Activated CD8-positive, alpha-beta memory T cell treated with anti-CD3 and anti-CD28 coated beads, Interleukin-2, amount 50 U/mL, for 24 hours (primary cell): ENCODE data around the gene SNURF.
"Not testable (repeated sequence)": the region's sequence is repeated elsewhere in the genome, so short reads cannot be mapped to it uniquely, and the experiment has no call there.

Experiments used
- DNase-seq: peaks from one replicate; pipeline ENCODE4 v3.0.0-alpha.2; 2020; ENCODE audit errors: extremely low read depth

Gene SNURF, protein sequence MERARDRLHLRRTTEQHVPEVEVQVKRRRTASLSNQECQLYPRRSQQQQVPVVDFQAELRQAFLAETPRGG

DNA sequence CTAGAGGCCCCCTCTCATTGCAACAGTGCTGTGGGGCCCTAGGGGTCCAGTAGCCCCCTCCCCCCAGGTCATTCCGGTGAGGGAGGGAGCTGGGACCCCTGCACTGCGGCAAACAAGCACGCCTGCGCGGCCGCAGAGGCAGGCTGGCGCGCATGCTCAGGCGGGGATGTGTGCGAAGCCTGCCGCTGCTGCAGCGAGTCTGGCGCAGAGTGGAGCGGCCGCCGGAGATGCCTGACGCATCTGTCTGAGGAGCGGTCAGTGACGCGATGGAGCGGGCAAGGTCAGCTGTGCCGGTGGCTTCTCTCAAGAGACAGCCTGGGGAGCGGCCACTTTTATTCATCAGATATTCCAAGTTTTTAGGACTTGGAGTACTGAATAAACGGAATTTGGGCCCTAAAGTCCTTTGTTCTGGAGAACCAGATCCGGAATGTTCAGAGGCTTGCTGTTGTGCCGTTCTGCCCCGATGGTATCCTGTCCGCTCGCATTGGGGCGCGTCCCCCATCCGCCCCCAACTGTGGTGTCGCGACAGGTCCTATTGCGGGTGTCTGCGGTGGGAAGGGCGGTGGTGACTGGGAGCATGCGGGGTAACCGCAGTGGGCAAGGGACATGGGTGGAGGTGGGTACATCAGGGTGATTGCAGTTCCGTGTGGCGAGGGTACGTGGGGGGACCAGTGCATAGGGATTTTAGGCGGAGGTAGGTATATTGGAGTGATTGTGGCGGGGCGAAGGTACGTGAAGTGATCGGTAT, at the start of gene SNURF, which contains the start of gene SNRPN:
TSS of gene SNURF (plus strand) at position 205 of the 748 bp plus-strand sequence. CDS start at position 267, 62 bp downstream.
TSS of gene SNRPN (plus strand) at position 205 of the 748 bp plus-strand sequence. CDS start 19,467 bp downstream, outside the sequence.
- peak; percentile 20 for DNase-seq

DNA sequence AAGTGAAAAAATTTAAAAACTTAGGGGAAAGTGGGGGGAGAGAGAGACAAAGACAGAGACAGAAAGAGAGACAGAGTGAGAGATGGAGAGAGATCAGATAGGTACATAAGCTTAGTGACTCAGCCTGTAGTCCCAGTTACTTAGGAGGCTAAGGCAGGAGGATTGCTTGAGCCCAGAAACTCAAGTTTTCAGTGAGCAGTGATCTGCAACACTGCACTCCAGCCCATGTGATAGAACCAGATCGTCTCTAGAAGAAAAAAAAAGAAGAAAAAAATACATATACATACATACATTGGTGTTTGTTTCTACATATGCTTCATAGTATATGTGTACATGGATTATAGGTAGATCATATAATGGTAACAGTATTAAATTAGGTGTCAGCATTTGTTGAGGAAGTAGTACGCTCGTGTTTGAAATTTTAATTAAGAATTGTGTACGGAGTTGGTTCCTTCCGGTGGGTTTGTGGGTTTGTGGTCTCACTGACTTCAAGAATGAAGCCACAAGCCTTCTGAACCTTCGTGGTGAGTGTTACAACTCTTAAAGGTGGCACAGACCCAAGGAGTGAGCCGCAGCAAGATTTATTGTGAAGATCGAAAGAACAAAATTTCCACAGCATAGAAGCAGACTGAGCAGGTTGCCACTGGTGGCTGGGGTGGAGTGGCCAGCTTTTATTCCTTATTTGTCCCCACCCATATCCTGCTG, 38.3 kb upstream of the SNURF start:
- DNase-seq, result no peak

DNA sequence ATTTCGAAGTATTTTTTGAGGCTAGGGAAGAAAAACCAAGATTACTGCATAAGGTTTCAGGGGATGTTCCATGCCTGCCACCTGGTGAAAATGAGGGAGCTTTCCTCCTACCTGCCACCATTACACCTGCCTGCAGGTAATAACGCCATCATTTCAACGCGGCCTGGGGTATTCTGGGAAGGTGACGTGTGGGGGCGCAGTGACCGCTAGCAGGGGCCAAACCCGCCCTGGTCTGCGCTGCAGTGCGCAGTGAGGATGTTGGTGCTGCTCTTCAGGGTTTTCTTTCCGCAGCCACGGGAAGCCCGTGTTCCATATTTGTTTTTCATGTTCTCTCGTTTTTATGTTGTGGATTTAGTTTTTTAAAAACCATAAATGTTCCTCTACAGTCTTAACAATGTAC, 37.4 kb upstream of the SNURF start:
- no peak for DNase-seq

GRCh38 chr15:24919446-24919845, 35.3 kb upstream of the SNURF start:
- no peak for DNase-seq

GRCh38 chr15:24922781-24923180, 32.0 kb upstream of the SNURF start:
- not testable (repeated sequence) for DNase-seq

GRCh38 chr15:24924153-24924552, 30.6 kb upstream of the SNURF start:
- no peak for DNase-seq

DNA sequence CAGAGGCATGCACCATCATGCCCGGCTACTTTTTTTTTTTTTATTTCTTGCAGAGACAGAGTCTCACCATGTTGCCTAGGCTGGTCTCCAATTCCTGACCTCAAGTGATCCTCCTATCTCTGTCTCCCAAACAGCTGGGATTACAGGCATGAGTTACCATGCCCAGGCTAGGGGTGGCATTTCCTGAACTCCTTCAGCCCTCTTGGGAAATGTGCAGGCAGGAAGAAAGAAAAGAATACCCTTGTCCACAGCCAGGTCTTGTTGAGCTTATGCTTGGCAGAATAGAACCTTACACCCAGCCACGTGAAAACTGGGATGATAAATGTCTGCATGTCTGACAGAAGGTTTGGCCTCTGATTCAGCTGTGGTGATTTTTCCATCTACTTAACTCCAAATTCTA, 30.2 kb upstream of the SNURF start:
- DNase-seq, result no peak

- not testable (repeated sequence) for DNase-seq
These were observed 22.7 kb upstream of the SNURF start for GRCh38 chr15:24931874-24932732.

GRCh38 chr15:24933716-24934115, 21.1 kb upstream of the SNURF start:
- no peak for DNase-seq

- not testable (repeated sequence) for DNase-seq
These were observed 16.6 kb upstream of the SNURF start for GRCh38 chr15:24938224-24938623.

GRCh38 chr15:24940236-24940635, 14.6 kb upstream of the SNURF start:
- DNase-seq, result no peak

- no peak for DNase-seq
These were observed 11.4 kb upstream of the SNURF start for GRCh38 chr15:24943361-24943760.

DNA sequence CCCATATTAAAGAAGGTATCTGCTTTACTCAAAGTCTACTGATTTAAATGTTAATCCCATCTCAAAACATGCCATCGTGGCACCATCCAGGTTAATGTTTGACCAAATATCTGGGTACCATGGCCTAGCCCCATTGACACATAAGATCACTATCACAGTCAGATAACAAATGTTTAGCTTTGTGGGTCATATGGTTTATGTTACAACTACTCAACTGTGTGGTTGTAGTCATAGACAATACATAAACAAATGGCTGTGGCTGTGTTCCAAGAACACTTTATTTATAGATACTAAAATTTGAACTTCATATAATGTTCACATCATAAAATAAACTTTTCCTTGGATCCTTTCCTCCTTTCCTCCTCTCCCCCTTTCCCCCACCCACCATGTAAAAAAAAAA, 9.8 kb upstream of the SNURF start:
- no peak for DNase-seq

- no peak for DNase-seq
These were observed 9.1 kb upstream of the SNURF start for GRCh38 chr15:24945711-24946110.

DNA sequence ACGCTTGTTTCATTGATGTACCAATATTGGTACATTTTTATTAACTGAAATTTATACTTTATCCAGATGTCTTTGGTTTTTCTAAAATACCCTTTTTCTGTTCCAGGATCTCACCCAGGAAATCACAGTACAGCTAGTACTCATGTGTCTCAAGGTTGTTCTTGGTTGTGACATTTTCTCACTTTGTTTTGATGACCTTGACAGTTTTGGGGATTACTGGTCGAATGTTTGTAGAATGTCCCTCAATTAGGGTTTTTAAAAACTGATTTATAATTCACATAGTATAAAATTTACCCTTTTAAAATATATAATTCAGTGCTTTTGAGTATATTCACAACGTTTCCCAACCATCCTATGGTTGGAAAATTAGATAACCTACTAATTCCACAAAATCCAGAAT, 6.3 kb upstream of the SNURF start:
- no peak for DNase-seq

DNA sequence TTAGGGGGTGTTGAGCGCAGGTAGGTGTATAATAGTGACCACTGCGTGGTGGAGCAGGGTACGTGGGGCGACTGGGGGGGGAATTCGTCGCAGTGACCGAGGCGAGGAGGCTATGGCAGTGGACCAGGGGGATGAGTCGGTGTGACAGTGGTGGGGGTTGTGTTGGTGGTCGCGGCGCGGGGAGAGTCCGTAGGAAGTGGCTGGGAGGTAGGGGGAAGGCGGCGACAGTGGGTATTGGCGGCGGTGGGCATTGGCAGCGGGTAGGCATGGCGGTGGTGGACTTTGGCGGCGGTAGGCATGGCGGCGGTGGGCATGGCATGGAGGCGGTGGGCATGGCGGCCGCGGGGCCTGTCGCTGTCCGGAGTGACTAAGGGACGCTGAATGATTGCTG, 739 bp downstream of the SNURF start:
- DNase-seq, result no peak

DNA sequence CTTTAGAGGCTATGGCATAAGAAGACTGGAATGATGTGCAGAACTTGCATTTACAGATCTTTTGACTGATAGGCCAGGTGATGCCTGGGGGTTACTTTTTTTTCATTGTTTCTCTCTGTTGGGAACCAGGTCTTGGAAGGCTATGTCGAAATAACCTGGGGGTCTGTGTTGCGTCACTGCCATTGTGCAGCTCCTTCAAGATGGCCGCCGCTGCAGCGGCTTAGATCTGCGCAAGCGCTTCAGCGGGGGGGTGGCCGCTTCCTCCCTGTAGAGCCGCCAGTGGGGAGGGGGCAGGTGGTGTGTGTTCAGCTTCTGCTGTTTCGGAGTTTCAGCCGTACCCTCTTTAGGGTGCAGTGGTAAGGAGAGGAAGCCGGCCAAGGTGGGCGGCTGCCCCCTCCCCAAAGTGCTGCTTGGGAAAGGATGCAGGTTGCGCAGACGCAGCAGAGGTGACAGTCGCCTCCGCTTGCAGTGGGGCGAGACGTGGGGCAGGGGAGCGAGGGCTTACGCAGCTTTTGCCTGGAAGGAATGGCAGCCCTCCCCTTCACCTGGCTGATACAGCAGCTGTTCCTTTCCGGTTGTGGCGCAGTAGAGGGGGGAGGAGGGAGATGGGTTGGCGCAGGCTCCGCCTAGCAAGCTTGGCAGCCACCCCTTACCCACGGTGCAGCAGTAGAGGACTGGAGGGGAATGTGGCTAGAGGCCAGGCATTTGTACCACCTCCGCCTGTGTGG, 1.5 kb downstream of the SNURF start:
- peak; percentile 44 for DNase-seq

GRCh38 chr15:24957691-24958090, 2.9 kb downstream of the SNURF start:
- no peak for DNase-seq

DNA sequence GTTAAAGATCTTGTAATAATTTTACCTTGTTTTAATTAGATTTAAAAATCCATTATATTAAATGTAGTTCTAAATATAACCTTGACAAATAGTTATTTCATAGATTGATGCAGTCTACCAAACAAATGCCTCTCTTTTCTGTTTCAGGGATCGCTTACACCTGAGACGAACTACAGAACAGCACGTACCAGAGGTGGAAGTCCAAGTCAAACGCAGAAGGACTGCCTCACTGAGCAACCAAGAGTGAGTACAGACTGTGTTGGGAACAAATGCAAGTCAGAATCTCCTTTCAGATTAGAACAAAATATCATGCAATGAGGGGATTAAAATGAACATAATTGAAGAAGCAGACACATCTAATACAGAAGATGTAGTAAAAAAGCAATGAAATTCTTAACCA, 7.2 kb downstream of the SNURF start:
- no peak for DNase-seq

DNA sequence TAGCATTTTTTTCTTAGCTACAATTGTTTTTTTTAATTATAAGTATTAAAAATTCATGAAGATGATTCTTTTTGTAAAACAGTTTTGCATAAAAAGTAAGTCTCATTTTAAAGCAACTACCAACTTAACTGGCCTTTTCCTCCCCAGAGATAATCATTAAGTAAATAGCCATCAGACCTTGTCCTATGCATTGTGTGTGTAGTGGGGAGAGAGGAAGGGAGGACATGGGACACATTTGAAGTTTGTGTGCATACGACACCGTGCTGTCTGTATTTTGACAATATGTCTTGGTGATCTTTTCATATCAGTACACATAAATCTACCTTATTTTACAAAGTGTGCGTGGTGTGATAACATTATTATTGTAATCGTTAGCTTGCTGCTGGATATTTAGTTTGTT, 8.1 kb downstream of the SNURF start:
- DNase-seq, result no peak

DNA sequence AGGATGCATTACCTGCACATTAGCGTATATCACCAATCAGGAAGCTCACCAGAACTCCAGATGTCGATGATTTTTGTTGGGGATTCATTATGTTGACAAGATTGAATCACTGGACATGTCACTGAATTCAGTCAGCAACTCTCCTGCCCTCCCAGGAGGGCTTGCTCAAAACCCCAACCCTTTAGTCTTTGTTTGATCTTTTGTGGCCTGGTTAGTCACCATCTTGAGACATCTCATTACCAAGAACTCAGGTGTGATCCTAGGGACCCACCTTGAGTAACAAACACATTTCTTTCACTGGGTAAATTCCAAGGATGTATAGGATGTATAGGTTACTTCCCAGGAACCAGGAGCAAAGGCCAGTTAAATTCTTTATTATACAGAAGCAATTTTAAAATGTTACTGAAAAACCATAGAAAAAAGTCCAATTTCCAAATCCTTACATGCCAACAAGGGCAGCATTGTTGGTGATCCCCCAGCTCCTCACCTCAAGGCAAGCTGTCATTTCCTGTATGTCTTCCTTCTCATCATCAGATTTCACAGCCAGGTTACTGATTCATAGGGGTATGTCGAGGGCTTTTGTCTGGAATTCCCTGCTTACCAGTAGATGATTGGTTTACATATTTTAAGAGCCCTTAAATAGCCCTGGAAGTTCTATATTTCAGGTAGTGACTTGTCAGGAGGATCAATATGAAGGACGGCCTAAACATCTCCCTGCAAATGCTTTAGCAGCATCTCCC, 11.7 kb downstream of the SNURF start:
- no peak for DNase-seq
